Left lobe of liver (tissue), 2 donors: ENCODE data around the gene AMBRA1. TPM values are rescaled to one million over a fixed set of nuclear protein-coding genes. Genes with fewer than 3 reads are reported as not detected.
A peak's percentile ranks its signal among the peaks of the same experiment; 100 is the strongest.
"Not testable (repeated sequence)": the region's sequence is repeated elsewhere in the genome, so short reads cannot be mapped to it uniquely, and the experiment has no call there.

ENCODE experiments used
- ATAC-seq: fragments of 200-7000 bp; cut with Tn5 transposase; one replicate; pipeline ENCODE4 v1.9.1; 2020; ENCODE audit warnings: mild to moderate bottlenecking, moderate library complexity
- DNase-seq: peaks from one replicate; pipeline ENCODE4 v3.0.0-alpha.2; 2020; ENCODE audit warnings: low spot score
- total RNA-seq: library from RNA; stranded (reverse); gene quantifications from one replicate; pipeline ENCODE4 v1.2.1, GENCODE V29; 2021
- donor health status: DM: no; HTN: no; CAD: no; lungs with moderate emphysema.
- donor health status: DM: no; HTN: yes; CAD: no.

Gene AMBRA1
- total RNA-seq, 1 donor from 2014 or later, result 14.7 TPM

GRCh38 chr11:46386005-46386578 is 207.7 kb downstream of the AMBRA1 start:
- DNase-seq (no peak), ATAC-seq (no peak)

- no peak for ATAC-seq
Observed at GRCh38 chr11:46385169-46386004, 208.4 kb downstream of the AMBRA1 start.

GRCh38 chr11:46383974-46384701 is 209.7 kb downstream of the AMBRA1 start:
- DNase-seq, result no peak
- ATAC-seq, result no peak

More at GRCh38 chr11:46385169-46386004, 208.4 kb downstream of the AMBRA1 start:
- no peak for DNase-seq

- ATAC-seq (no peak), DNase-seq (no peak)
Observed at GRCh38 chr11:46383404-46383758, 210.4 kb downstream of the AMBRA1 start.

- DNase-seq, result no peak
- ATAC-seq, result peak; percentile 51
Observed at GRCh38 chr11:46382646-46383403, 211.0 kb downstream of the AMBRA1 start.

DNA sequence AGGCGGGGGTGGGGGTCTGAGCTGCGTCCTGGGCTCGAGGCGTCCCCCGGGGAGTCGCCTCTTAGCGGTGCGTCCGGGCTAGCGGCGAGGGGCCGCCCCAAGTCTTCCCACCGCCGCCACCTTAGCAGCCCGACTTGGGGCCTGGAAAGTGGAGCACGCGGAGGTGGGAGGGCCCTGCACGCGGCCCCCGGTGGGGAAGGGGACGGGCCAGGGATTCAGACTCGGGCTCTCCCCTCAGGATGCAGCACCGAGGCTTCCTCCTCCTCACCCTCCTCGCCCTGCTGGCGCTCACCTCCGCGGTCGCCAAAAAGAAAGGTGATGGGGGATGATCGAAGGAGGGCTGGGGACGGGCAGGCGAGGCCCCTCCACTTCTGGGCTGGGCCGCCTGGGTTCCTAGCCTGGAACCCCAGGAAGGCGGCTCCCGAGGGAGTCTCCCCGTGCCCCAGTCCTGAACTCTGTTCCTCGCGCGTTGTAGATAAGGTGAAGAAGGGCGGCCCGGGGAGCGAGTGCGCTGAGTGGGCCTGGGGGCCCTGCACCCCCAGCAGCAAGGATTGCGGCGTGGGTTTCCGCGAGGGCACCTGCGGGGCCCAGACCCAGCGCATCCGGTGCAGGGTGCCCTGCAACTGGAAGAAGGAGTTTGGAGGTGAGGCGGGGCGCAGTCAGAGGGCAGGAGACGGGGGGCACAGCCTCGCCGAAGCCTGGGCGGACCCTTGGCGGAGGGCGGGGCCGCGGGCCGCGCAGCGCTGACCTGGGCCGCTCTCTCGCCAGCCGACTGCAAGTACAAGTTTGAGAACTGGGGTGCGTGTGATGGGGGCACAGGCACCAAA is 211.8 kb downstream of the AMBRA1 start:
- ATAC-seq (no peak), DNase-seq (no peak)

- ATAC-seq (peak; percentile 25), DNase-seq (no peak)
Observed at GRCh38 chr11:46381048-46381818, 212.6 kb downstream of the AMBRA1 start, which contains the start of gene MDK. TSS of gene MDK (plus strand) at chr11:46381669. CDS start at chr11:46382058, 389 bp downstream.

GRCh38 chr11:46380340-46381047 is 213.3 kb downstream of the AMBRA1 start:
- peak; percentile 77 for ATAC-seq
- DNase-seq, result peak; percentile 70

GRCh38 chr11:46379482-46380293 is 214.1 kb downstream of the AMBRA1 start:
- not testable (repeated sequence) for DNase-seq, ATAC-seq

DNA sequence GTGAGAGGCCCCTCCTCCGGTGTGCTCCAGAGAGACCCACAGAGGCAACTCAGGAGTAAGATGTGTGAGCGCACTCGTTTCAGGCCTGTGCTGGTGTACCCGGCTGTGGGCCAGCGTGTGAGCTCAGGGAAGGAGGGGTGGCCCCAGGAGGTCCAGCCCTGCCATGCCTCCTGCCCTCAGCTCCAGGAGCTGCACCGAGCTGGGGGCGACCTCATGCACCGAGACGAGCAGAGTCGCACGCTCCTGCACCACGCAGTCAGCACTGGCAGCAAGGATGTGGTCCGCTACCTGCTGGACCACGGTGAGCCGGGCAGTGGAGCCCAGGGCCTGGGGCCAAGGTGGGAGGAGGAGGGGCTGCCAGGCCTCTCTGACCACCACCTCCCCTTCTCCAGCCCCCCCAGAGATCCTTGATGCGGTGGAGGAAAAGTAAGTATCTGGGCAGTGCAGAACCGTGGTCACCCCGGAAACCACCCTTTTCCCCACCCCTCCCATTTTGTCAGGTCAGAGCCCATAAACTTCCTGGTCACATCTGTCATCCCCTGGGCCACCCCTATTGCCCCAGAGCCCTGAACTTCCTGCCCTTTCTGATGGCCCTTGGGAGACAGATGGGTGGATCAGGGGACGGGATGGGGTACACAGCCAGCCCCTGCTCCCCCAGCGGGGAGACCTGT is 214.9 kb downstream of the AMBRA1 start:
- ATAC-seq (no peak), DNase-seq (no peak)

DNA sequence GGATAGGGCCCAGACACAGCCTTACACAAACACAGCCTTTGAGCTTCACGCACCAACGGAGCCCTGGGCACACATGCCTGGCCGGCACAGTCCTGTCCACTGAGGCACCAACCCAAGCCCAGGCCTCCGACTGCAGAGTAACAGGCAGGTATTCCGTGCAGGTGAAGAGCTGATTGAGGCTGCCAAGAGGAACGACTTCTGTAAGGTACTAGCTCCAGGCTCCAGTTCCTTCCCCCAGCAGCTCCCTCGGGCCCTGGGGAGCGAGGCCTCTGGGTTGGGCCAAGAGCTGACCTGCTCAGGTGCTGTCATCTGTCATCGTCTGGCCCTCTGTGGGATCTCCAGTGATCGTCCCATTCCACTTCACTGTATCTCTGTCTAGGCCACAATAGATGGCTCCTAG is 215.5 kb downstream of the AMBRA1 start:
- ATAC-seq, result no peak
- no peak for DNase-seq

DNA sequence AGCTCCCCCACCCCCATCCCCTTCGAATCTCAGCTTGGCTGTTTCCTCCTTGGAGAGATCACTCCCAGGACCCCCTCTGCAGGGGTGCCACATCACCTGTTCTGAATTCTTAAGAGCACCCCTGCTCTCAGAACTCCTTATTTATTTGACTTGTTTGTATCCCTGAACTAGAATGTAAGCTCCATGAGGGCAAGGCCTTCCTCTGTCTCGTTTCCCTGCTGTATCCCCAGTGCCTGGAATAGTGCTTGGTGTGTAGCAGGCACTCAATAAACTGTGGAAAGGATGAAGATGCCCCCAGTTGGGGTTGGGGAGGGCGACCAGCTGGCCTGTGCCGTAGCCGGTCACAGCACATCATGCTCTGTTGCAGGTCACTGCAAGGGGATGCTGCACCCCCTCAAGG is 216.0 kb downstream of the AMBRA1 start:
- no peak for ATAC-seq

GRCh38 chr11:46377290-46377689 is 216.5 kb downstream of the AMBRA1 start:
- DNase-seq (no peak), ATAC-seq (no peak)

More for the DNA sequence above, 216.0 kb downstream of the AMBRA1 start:
- no peak for DNase-seq

- no peak for ATAC-seq
- no peak for DNase-seq
Observed at GRCh38 chr11:46376258-46377050, 217.4 kb downstream of the AMBRA1 start.

- no peak for DNase-seq
- no peak for ATAC-seq
Observed at GRCh38 chr11:46375392-46376101, 218.3 kb downstream of the AMBRA1 start.

GRCh38 chr11:46374815-46375214 is 219.0 kb downstream of the AMBRA1 start:
- ATAC-seq, result no peak

More at GRCh38 chr11:46374815-46375214, 219.0 kb downstream of the AMBRA1 start:
- no peak for DNase-seq
